PFSK-1 (cell line): ENCODE data around the gene NDEL1.

ENCODE experiments used
- FOXP2 ChIP-seq: optimal IDR thresholded peaks from 2 replicates; pipeline ENCODE3; 2011; ENCODE audit warnings: borderline replicate concordance, control low read depth, inconsistent platforms; ENCODE audit not compliant: insufficient read depth; ENCODE audit errors: extremely low read length, extremely low read depth
- POLR2AphosphoS5 ChIP-seq: IDR thresholded peaks from 2 replicates; pipeline ENCODE4 v1.6.1; 2012; ENCODE audit warnings: low read depth, mild to moderate bottlenecking, control low read depth, low read length, moderate library complexity
- SIN3A ChIP-seq: IDR thresholded peaks from 2 replicates; pipeline ENCODE4 v1.6.1; 2012; ENCODE audit warnings: mild to moderate bottlenecking, low read length, moderate library complexity, borderline replicate concordance; ENCODE audit not compliant: insufficient read depth
- TAF1 ChIP-seq: IDR thresholded peaks from 2 replicates; pipeline ENCODE4 v1.6.1; 2012; ENCODE audit warnings: low read length, control low read depth, borderline replicate concordance; ENCODE audit not compliant: insufficient read depth
- TF ChIP-seq, protein P1 (sequence below), 2 experiments: IDR thresholded peaks; 2 replicates each; pipeline versions ENCODE4 v1.6.1 to v1.8.0; 2011 to 2012; ENCODE audit warnings: low read depth in 2 of 2, low read length in 2 of 2, control low read depth in 1 of 2, inconsistent platforms in 1 of 2, mild to moderate bottlenecking in 1 of 2, moderate library complexity in 1 of 2; ENCODE audit not compliant: insufficient read depth in 1 of 2

The NDEL1 gene

DNA sequence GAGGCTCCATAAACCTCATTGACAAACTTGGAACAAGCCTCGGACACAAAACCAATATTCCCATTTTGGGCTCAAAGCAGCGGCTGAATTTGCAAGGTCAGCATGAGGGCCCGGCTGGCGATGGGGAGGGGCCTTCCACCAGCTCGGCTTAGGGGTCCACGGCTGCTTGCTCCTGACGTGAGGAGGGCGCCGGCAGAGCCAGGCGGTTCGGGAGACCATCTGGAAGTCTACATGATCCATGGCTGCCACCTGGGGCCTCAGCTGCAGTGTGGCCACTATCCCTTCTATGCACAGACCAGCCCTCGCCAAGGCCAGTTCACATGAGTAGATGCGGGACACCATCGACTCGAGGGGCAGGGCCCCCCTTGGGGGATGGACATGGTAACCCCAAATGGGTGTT lies 39.1 kb downstream of the NDEL1 start:
- TF ChIP-seq FOXP2 (no peak), TAF1 (no peak), POLR2AphosphoS5 (no peak), SIN3A (no peak)
- TF ChIP-seq, protein P1, sequence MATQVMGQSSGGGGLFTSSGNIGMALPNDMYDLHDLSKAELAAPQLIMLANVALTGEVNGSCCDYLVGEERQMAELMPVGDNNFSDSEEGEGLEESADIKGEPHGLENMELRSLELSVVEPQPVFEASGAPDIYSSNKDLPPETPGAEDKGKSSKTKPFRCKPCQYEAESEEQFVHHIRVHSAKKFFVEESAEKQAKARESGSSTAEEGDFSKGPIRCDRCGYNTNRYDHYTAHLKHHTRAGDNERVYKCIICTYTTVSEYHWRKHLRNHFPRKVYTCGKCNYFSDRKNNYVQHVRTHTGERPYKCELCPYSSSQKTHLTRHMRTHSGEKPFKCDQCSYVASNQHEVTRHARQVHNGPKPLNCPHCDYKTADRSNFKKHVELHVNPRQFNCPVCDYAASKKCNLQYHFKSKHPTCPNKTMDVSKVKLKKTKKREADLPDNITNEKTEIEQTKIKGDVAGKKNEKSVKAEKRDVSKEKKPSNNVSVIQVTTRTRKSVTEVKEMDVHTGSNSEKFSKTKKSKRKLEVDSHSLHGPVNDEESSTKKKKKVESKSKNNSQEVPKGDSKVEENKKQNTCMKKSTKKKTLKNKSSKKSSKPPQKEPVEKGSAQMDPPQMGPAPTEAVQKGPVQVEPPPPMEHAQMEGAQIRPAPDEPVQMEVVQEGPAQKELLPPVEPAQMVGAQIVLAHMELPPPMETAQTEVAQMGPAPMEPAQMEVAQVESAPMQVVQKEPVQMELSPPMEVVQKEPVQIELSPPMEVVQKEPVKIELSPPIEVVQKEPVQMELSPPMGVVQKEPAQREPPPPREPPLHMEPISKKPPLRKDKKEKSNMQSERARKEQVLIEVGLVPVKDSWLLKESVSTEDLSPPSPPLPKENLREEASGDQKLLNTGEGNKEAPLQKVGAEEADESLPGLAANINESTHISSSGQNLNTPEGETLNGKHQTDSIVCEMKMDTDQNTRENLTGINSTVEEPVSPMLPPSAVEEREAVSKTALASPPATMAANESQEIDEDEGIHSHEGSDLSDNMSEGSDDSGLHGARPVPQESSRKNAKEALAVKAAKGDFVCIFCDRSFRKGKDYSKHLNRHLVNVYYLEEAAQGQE (IDR thresholded peaks at IDR 0.05; ENCODE audit: insufficient read depth in 1 of 2, low read depth in 2 of 2, low read length in 2 of 2) = no peak

DNA sequence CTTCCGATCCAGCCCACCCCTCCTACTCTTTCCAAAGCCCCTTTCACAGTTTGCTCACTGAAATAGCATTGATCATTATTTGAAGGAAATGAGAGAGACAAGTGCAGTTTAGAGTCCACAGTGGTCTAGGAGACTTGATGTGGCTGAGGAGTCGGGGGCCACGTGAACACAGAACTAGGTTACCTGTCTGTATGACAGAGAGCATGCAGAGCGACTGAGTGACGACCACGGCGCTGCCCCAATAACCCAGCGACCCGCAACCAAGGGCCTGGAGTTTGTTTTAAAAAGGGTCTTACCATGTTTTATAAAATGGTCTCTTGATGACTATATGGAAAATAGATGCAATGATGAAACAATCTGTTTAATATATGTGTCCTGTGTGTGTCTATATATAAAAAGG lies 39.5 kb downstream of the NDEL1 start:
- TF ChIP-seq, protein P1 (IDR thresholded peaks at IDR 0.05; ENCODE audit: insufficient read depth in 1 of 2, low read depth in 2 of 2, low read length in 2 of 2) = no peak
- TF ChIP-seq POLR2AphosphoS5 (no peak), TAF1 (no peak), FOXP2 (no peak), SIN3A (no peak)

DNA sequence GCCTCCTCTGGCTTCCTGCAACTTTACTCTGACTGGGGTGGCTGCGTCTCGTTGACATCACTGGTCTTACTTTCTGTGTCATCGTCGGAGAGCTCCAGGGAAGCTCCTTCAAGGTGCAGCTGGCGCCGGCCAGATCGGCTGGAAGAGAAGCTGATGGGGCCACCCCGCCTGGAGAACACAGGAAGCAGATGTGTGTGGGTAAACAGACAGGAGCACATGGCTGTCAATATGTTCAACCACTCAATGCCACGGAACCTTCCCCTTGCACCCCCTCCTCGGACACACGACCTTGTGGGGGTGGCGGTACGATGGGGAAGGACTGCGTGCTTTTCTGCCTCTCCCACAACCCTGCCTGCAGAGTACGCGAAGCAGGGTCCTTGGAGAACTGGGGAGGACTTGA lies 40.1 kb downstream of the NDEL1 start:
- TF ChIP-seq SIN3A (no peak), TAF1 (no peak), FOXP2 (no peak), POLR2AphosphoS5 (no peak)
- TF ChIP-seq, protein P1 (IDR thresholded peaks at IDR 0.05; ENCODE audit: insufficient read depth in 1 of 2, low read depth in 2 of 2, low read length in 2 of 2) = no peak

GRCh38 chr17:8476741-8477140 lies 41.1 kb downstream of the NDEL1 start:
- no peak for TF ChIP-seq SIN3A
- TF ChIP-seq FOXP2 = no peak
- TF ChIP-seq POLR2AphosphoS5 = no peak
- TF ChIP-seq, protein P1 (IDR thresholded peaks at IDR 0.05; ENCODE audit: insufficient read depth in 1 of 2, low read depth in 2 of 2, low read length in 2 of 2) = no peak
- no peak for TF ChIP-seq TAF1

- TF ChIP-seq SIN3A = no peak
- TF ChIP-seq FOXP2 = no peak
- TF ChIP-seq TAF1 = no peak
- TF ChIP-seq, protein P1 (IDR thresholded peaks at IDR 0.05; ENCODE audit: insufficient read depth in 1 of 2, low read depth in 2 of 2, low read length in 2 of 2) = no peak
- no peak for TF ChIP-seq POLR2AphosphoS5
Measured at GRCh38 chr17:8477171-8477570, 41.5 kb downstream of the NDEL1 start.
